ENCODE results near the gene GPR18. TPM values are rescaled to one million over a fixed set of nuclear protein-coding genes. Genes with fewer than 3 reads are reported as not detected.

GPR18 gene
- total and polyA plus RNA-seq, 3 donors from 2014 or later = 8.5 to 18.0 (median 16.6) TPM

DNA sequence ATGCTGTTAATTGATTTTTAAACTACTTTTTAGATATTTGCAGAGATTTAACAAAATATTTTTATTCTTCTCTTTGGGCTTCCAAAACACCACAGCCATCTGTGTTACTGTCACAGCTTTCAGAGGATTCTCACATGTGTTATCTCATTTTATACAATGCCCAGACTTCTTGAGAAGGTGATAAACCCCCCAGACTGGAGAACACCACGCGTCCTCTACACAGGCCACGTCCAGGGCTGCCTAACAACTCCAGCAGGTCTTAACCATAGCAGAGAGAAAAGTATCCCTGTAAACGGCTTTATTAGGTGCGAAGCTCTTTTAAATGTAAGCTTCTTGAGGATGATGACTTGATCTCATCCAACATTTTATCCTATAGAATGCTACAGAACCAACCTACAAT is 47.0 kb upstream of the GPR18 start:
- no peaks in the 10 kb centered on the region for H3K27me3 ChIP-seq
- H3K27ac ChIP-seq = peak overlapping the region in 1 of 2 donors; percentile 32
- H3K36me3 ChIP-seq (ENCODE audit: low read depth, missing control alignments) = no peaks in the 10 kb centered on the region
- peak overlapping the region in 1 of 2 donors; percentile 2 for H3K4me3 ChIP-seq
- TF ChIP-seq, protein P1, sequence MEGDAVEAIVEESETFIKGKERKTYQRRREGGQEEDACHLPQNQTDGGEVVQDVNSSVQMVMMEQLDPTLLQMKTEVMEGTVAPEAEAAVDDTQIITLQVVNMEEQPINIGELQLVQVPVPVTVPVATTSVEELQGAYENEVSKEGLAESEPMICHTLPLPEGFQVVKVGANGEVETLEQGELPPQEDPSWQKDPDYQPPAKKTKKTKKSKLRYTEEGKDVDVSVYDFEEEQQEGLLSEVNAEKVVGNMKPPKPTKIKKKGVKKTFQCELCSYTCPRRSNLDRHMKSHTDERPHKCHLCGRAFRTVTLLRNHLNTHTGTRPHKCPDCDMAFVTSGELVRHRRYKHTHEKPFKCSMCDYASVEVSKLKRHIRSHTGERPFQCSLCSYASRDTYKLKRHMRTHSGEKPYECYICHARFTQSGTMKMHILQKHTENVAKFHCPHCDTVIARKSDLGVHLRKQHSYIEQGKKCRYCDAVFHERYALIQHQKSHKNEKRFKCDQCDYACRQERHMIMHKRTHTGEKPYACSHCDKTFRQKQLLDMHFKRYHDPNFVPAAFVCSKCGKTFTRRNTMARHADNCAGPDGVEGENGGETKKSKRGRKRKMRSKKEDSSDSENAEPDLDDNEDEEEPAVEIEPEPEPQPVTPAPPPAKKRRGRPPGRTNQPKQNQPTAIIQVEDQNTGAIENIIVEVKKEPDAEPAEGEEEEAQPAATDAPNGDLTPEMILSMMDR (IDR thresholded peaks at IDR 0.05) = no peak
- no peak for TF ChIP-seq POLR2A (IDR thresholded peaks at IDR 0.05)
- H3K4me1 ChIP-seq = no peaks in the 10 kb centered on the region
- 74 to 84% methylated on average over 5 of the region's 5 CpGs for WGBS, 2 donors
- H3K9me3 ChIP-seq = no peaks in the 10 kb centered on the region
- intact Hi-C loops (cut with DNase I; ENCODE audit: low total_unique reads) = no loop called here
- no peak for DNase-seq

DNA sequence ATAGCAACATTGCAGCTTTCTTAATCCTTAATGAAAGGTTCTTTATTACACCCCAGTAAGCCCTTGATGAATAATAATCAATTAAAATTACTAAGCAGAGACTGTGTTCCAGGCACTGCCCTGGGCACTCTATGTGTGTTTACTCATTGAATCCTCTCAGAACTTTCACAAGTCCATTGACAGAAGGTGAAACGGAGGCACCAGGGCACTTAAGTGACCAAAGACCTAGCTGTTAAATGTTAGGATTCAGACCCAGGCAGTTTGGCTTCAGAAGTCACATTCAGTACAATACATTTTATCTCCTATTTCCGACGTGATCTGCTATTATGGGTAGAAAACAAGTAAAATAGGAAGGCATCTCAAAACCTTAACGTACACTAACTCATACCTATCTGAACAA is 46.4 kb upstream of the GPR18 start:
- Histone ChIP-seq H3K4me1 (no peaks in the 10 kb centered on the region), H3K4me3 (no peak overlapping the region), H3K9me3 (no peaks in the 10 kb centered on the region), H3K27me3 (no peaks in the 10 kb centered on the region), H3K36me3 (ENCODE audit: low read depth, missing control alignments) (no peaks in the 10 kb centered on the region), H3K27ac (no peak overlapping the region)
- intact Hi-C loops (cut with DNase I; ENCODE audit: low total_unique reads) = no loop called here
- WGBS, 2 donors = 83 to 87% methylated on average over 4 of the region's 4 CpGs
- TF ChIP-seq POLR2A (IDR thresholded peaks at IDR 0.05) = no peak
- TF ChIP-seq, protein P1 (IDR thresholded peaks at IDR 0.05) = no peak
- DNase-seq = no peak

DNA sequence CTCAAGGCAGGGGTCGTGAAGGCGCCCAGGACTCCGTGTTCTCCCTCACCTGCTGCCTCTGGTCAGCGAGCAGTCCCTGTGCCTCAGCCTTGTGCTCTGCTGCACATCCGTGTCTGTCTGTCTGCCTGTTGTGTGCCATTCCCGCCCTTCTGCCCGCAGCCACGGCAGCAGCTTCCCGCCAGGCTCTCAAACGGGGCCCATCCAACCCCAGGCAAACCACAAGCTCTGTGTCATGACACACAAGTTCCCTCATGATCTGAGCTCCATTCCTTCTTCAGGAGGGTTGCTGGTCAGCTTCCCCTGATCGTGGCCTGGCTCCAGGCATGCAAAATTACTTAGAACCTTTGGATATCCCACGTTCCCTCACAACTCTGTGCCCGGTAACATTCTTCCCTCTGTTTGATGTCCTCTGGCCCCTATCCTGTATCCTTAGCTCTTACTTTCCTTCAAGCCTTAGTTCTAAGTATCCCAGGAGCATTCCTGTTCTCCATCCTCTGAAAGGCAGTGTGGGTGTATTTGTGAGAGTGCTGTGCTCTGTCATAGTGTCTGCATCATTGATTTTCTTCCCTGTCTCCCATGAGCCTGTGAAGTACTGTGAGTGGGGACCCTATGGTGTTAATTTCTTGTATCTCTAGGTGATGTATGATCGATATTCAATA is 45.8 kb upstream of the GPR18 start:
- H3K27ac ChIP-seq = no peak overlapping the region
- TF ChIP-seq, protein P1 (IDR thresholded peaks at IDR 0.05) = no peak
- no peak for TF ChIP-seq POLR2A (IDR thresholded peaks at IDR 0.05)
- DNase-seq = no peak

DNA sequence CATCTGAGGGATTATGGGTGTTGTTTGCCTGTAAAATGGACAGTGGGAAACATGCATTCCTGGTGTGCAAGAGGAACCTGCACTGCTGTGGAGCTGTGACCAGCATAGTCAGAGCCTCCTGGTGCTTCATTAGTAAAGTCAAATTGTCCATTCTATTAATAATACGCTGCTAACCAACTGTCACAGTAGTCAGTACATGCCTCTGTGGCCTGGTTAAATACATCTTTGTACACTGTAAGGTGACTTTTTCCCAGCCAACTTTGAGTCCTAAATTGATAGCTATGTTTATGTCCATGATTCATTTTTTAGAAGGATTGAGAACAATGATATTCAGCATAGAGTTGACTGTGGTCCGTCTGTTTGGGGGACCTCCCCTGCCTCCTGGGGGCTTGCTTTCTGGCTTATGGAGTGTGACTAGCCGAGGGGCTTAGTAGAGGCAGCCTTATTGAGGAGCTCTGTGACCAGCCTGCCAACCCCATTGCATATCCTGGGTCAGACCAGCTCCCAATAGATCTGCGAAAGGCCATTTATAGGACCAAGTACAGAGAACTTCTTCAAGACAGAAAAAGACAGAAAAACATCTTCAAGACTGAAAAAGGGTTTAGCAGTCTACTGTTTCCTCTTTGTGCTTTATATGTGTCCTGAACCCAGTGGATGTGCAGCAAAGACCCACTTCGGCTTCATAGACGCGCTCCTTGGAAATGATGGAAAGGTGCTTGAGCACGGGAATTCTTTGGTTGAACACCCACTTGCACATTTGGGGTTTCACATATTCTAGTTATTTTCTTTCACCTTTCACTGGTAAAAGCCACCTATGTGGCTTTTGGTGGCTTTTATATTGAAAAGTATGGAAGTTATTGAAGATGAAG is 44.7 kb upstream of the GPR18 start:
- DNase-seq = no peak
- no peaks in the 10 kb centered on the region for H3K4me1 ChIP-seq
- no peak overlapping the region for H3K27ac ChIP-seq
- no peaks in the 10 kb centered on the region for H3K36me3 ChIP-seq (ENCODE audit: low read depth, missing control alignments)
- H3K4me3 ChIP-seq = no peak overlapping the region
- 90 to 96% methylated on average over 7 to 8 of the region's 8 CpGs for WGBS, 2 donors
- intact Hi-C loops (cut with DNase I; ENCODE audit: low total_unique reads) = no loop called here
- TF ChIP-seq, protein P1 (IDR thresholded peaks at IDR 0.05) = no peak
- TF ChIP-seq POLR2A (IDR thresholded peaks at IDR 0.05) = no peak
- H3K27me3 ChIP-seq = no peaks in the 10 kb centered on the region
- H3K9me3 ChIP-seq = no peaks in the 10 kb centered on the region

More for the DNA sequence above, 45.8 kb upstream of the GPR18 start:
- no peaks in the 10 kb centered on the region for H3K9me3 ChIP-seq
- H3K4me3 ChIP-seq = no peak overlapping the region
- H3K36me3 ChIP-seq (ENCODE audit: low read depth, missing control alignments) = no peaks in the 10 kb centered on the region
- no peaks in the 10 kb centered on the region for H3K4me1 ChIP-seq
- 90 to 95% methylated on average over 5 to 14 of the region's 14 CpGs for WGBS, 2 donors
- intact Hi-C loops (cut with DNase I; ENCODE audit: low total_unique reads) = no loop called here
- H3K27me3 ChIP-seq = no peaks in the 10 kb centered on the region
